ENCODE results near the gene TMEM214.
"Not testable (repeated sequence)": the region's sequence is repeated elsewhere in the genome, so short reads cannot be mapped to it uniquely, and the experiment has no call there.

DNA sequence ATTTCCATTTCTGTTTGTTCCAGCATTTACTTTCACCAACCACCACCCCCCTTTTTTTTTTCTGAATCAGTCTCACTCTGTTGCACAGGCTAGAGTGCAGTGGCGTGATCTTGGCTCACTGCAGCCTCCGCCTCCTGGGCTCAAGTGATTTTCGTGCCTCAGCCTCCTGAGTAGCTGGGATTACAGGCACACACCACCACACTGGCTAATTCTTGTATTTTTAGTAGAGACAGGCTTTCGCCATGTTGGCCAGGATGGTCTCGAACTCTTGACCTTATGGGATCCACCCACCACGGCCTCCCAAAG, 42.8 kb downstream of the TMEM214 start:
- TF ChIP-seq, protein P1, sequence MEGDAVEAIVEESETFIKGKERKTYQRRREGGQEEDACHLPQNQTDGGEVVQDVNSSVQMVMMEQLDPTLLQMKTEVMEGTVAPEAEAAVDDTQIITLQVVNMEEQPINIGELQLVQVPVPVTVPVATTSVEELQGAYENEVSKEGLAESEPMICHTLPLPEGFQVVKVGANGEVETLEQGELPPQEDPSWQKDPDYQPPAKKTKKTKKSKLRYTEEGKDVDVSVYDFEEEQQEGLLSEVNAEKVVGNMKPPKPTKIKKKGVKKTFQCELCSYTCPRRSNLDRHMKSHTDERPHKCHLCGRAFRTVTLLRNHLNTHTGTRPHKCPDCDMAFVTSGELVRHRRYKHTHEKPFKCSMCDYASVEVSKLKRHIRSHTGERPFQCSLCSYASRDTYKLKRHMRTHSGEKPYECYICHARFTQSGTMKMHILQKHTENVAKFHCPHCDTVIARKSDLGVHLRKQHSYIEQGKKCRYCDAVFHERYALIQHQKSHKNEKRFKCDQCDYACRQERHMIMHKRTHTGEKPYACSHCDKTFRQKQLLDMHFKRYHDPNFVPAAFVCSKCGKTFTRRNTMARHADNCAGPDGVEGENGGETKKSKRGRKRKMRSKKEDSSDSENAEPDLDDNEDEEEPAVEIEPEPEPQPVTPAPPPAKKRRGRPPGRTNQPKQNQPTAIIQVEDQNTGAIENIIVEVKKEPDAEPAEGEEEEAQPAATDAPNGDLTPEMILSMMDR (IDR thresholded peaks at IDR 0.05), result not testable (repeated sequence)
- TF ChIP-seq POLR2AphosphoS5 (IDR thresholded peaks at IDR 0.05), result not testable (repeated sequence)

Data from esophagus muscularis mucosa (tissue), 3 donors.